ENCODE results near the gene KRTAP3-2. TPM values are rescaled to one million over a fixed set of nuclear protein-coding genes. Genes with fewer than 3 reads are reported as not detected.

KRTAP3-2 gene
- total RNA-seq, 1 experiment from 2014 or later, result not detected

DNA sequence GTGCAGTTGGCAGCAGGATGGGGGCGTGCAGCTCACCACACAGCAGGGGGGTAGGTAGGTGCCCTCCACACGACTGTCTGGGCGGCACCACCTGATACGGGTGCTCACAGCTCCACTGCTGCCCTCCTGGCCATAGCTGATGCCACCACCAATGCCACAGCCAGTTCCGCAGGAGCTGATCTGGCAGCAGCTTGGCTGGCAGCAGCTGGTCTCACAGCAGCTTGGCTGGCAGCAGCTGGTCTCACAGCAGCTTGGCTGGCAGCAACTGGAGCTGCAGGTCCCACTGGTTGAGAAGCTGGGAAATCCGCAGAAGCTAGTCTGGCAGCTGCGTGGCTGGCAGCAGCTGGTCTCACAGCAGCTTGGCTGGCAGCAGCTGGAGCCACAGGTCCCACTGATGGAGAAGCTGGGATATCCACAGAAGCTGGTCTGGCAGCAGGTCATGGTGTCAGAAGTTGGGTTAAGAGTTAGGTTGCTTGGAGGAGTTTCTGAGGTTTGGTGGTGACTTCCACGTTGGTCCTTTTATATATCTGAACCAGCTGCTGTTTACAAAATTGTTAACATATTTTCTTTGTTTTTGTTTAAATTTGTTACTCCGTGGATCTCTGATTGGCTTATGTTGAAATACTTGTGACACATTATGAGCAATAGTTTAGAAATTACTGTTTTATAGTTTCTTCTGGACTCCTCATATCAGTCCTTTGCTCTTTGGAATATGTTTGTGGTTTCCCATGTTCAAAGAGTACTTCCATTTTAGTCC, 27.2 kb upstream of the KRTAP3-2 start, which contains the start of gene KRTAP1-5:
Gene KRTAP1-5, minus strand, starts transcription at position 494 of the 757 bp plus-strand sequence. Its CDS starts 53 bp downstream, at position 441.
- Mint-ChIP-seq H3K4me1 (no peaks in the 10 kb centered on the region), H3K27ac (no peak within 1 kb of the TSS), H3K27me3 (ENCODE audit: low read depth) (peaks cover 5% of the 10 kb centered on the region; the same call in 1 of the 2 replicates), H3K4me3 (no peak within 1 kb of the TSS), H3K36me3 (ENCODE audit: insufficient read depth in 1 of 3, low read depth in 3 of 3) (no peaks in the 10 kb centered on the region), H3K9me3 (peaks cover 0 to 3% of the 10 kb centered on the region in 2 experiments; a peak in 1 of 5 replicates)
- no peak within 1 kb of the TSS for H2BK20ac ChIP-seq (ENCODE audit: low read depth, low read length, poor library complexity, severe bottlenecking)
- no peaks in the 10 kb centered on the region for H3K4me1 ChIP-seq (ENCODE audit: insufficient read depth, low read length)
- no peak within 1 kb of the TSS for H4K5ac ChIP-seq (ENCODE audit: insufficient read length, low read depth, low read length)
- no peaks in the 10 kb centered on the region for H4K20me1 ChIP-seq (ENCODE audit: control insufficient read depth, insufficient read depth, insufficient read length)
- H3K79me2 ChIP-seq (ENCODE audit: insufficient read depth, low read length), result no peaks in the 10 kb centered on the region
- no peaks in the 10 kb centered on the region for H3K9me3 ChIP-seq (ENCODE audit: control insufficient read depth, low read depth, low read length)
- no peak within 1 kb of the TSS; the same call in 1 of the 2 replicates for H3K14ac ChIP-seq (ENCODE audit: insufficient read depth, low read length)
- H2BK12ac ChIP-seq (ENCODE audit: insufficient read length, low read depth, low read length), result no peak within 1 kb of the TSS
- H3K18ac ChIP-seq (ENCODE audit: insufficient read length, low read depth, low read length), result no peak within 1 kb of the TSS
- no peak within 1 kb of the TSS for H3K4me2 ChIP-seq (ENCODE audit: insufficient read depth, insufficient read length, low read length)
- H2AFZ ChIP-seq (ENCODE audit: low read length), result no peak within 1 kb of the TSS
- WGBS (ENCODE audit: extremely low coverage, insufficient read length, low lambda C conversion rate), result no CpG with 5 or more reads among the region's 9 CpGs
- no peak within 1 kb of the TSS for H4K8ac ChIP-seq (replicated peaks; ENCODE audit: insufficient read length, low read depth, low read length)
- H2AK5ac ChIP-seq (ENCODE audit: insufficient read length, low read length), result no peak within 1 kb of the TSS
- H3K56ac ChIP-seq (ENCODE audit: insufficient read length, low read depth, low read length), result no peak within 1 kb of the TSS
- H3K27ac ChIP-seq (ENCODE audit: insufficient read length, low read depth, low read length), result no peak within 1 kb of the TSS
- H4K91ac ChIP-seq (ENCODE audit: insufficient read length, low read depth, low read length), result no peak within 1 kb of the TSS
- no peak for DNase-seq
- H2BK5ac ChIP-seq (ENCODE audit: insufficient read length, low read length), result no peak within 1 kb of the TSS
- no peak within 1 kb of the TSS for H3K4ac ChIP-seq (ENCODE audit: low read depth, low read length)
- H2BK15ac ChIP-seq (ENCODE audit: low read depth, low read length), result no peak within 1 kb of the TSS
- H3K23me2 ChIP-seq (ENCODE audit: insufficient read length, low read depth, low read length, poor library complexity, severe bottlenecking), result no peaks in the 10 kb centered on the region
- no peak within 1 kb of the TSS for H2BK120ac ChIP-seq (ENCODE audit: low read depth, low read length, poor library complexity, severe bottlenecking)
- H3T11ph ChIP-seq (ENCODE audit: low read length), result no peak within 1 kb of the TSS
- H3K79me1 ChIP-seq (ENCODE audit: insufficient read depth, low read depth, low read length, poor library complexity, severe bottlenecking), result no peaks in the 10 kb centered on the region
- no peak within 1 kb of the TSS for H3K9ac ChIP-seq (ENCODE audit: extremely low read depth, insufficient read length, low read length)
- no peak for TF ChIP-seq CTCF (conservative IDR thresholded peaks at IDR 0.05)
- H3K27me3 ChIP-seq (ENCODE audit: insufficient read depth, low read length), result no peaks in the 10 kb centered on the region
- H3K23ac ChIP-seq (ENCODE audit: insufficient read length, low read depth, low read length), result no peak within 1 kb of the TSS
